GM18507 (cell line): ENCODE results near the gene PTPRN2.

ENCODE experiments used
- DNase-seq: peaks from one replicate; pipeline ENCODE4 v3.0.0; 2011; ENCODE audit warnings: low read depth; ENCODE audit not compliant: insufficient read length; ENCODE audit errors: extremely low spot score
- FAIRE-seq: peaks from 2 replicates; lab custom pipeline; 2011; peaks lifted over from hg19 to GRCh38; lab: Jason Lieb, UNC

Gene PTPRN2

DNA sequence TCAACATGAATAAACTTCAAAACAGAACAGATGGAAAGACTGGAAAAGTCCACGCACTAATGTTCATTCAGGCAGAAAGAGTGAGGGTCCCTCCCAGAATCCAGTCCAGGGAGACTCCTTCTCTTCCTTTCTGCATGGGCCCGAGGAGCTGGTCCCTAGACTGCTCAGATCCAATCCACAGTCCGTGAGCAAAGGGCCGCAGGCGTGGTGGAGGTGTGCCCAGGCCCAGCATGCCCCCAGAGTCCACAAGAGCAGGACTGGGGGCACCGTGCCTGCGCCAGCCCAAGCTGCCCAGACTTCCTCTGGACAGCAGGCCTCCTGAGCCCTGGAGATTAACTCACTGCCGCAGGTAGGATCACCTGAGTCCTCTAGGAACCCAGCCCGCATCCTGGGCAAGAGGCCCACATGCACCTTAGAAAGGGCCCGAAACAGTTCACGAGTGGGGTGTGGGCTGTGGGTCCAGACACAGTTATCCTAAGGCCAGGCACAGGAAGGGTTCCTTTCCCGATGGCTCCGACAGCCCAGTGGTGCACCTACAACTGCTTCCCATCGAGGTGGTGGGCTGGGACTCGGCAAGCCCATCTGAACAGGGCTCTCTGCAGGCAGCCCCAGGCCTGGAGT, 719.8 kb downstream of the PTPRN2 start:
- DNase-seq (no peak), FAIRE-seq (no peak)

- FAIRE-seq (no peak), DNase-seq (no peak)
Measured at GRCh38 chr7:157866336-157866924, 721.2 kb downstream of the PTPRN2 start.

DNA sequence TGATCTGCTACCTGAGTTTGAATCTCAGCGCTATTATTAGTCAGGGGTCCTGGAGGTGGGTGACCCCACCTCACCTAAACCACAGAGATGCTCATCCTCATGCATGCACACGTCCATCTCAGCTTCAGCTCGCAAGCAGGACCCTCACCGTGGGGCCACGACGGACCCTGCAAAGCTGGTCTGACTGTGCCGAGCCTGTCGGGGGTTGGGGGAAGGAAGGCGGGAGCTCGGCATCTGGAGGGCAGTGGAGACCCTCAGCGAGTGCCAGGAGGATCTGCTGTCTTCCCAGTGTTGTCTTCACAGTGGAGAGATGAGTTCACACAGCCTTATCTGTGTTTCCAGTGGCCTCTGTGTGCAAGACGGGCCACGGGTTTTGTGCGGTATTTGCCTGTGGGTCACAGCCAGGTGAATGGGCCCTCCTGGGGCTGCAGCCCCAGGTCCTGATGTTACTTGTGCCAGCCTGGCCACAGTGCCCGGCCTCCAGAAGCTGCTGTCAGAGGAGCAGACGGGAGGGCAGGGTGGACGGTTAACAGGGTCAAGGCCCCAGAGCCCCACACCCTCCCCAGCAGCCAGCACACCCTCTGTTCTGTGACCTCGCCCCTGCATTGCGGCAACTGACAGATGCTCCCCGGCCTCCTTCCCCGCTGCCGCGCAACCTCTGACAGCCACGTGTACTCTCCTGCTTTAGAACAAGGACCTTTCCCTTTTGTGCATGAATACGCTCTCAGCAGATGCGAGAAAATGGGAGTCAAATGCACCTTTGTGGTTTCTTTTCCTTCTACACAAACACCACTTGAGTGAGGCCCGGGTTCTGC, 722.1 kb downstream of the PTPRN2 start:
- DNase-seq (no peak), FAIRE-seq (no peak)

GRCh38 chr7:157864911-157865310, 722.7 kb downstream of the PTPRN2 start:
- FAIRE-seq (no peak), DNase-seq (no peak)

- DNase-seq (no peak), FAIRE-seq (no peak)
Measured at GRCh38 chr7:157863906-157864810, 723.5 kb downstream of the PTPRN2 start.

DNA sequence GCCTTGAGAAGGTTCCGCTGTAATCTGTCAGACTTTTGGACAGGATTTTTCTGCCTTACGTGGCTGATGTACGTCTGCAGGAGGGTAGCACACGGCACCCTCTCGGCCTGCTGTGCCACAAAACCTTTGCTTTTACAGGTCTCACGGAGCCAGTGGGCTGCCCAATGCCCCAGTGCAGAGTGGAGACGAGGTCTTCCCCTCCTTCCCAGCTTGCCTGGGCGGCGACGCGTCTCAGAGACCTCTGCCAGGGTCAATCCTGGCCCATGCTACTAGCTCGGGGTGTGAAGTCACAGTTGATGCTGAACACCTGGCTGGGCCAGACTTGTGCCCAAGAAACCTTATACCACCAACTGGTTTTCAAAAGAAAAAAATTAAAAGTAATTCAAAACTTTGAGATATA, 724.4 kb downstream of the PTPRN2 start:
- no peak for DNase-seq
- FAIRE-seq = no peak

DNA sequence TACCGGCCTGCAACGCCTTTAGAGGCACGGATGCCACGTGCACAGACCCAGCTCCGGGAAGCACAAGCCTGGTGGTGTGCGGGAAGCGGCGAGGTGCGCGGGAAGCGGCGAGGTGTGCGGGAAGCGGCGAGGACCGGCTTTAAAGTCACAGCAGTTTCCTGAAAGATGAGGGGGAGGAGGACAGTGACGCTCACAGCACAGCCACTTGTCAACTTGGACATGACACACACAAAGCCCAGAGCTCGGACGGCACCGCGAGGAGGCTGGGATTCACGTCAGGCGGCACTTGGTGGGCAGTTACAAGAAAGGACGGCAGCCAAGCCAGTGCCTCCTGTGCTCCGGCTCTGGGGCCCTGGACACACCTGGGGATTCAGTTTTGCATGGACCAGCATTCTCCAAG, 724.9 kb downstream of the PTPRN2 start:
- DNase-seq (no peak), FAIRE-seq (no peak)

GRCh38 chr7:157861551-157861950, 726.1 kb downstream of the PTPRN2 start:
- DNase-seq = no peak
- FAIRE-seq = no peak

- FAIRE-seq (no peak), DNase-seq (no peak)
Measured at GRCh38 chr7:157861031-157861491, 726.6 kb downstream of the PTPRN2 start.

- FAIRE-seq (no peak), DNase-seq (no peak)
Measured at GRCh38 chr7:157860406-157860805, 727.2 kb downstream of the PTPRN2 start.

DNA sequence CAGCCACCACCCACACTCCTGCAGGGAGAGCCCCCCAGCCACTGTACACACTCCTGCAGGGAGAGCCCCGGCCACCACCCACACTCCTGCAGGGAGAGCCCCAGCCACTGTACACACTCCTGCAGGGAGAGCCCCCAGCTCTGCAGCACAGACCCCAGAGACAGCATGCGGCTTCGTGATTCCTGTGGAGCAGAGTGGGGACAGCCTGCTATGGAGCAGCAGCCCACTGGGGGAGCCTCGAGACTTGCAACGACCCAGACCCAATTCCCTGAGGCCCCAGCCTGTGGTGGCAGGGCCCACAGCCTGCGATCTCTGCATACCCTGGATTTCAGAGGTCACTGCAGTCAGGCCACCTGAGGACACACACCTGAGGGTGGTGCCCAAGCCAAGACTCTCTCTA, 727.7 kb downstream of the PTPRN2 start:
- DNase-seq = no peak
- no peak for FAIRE-seq

- FAIRE-seq (no peak), DNase-seq (no peak)
Measured at GRCh38 chr7:157857578-157858075, 730.0 kb downstream of the PTPRN2 start.

DNA sequence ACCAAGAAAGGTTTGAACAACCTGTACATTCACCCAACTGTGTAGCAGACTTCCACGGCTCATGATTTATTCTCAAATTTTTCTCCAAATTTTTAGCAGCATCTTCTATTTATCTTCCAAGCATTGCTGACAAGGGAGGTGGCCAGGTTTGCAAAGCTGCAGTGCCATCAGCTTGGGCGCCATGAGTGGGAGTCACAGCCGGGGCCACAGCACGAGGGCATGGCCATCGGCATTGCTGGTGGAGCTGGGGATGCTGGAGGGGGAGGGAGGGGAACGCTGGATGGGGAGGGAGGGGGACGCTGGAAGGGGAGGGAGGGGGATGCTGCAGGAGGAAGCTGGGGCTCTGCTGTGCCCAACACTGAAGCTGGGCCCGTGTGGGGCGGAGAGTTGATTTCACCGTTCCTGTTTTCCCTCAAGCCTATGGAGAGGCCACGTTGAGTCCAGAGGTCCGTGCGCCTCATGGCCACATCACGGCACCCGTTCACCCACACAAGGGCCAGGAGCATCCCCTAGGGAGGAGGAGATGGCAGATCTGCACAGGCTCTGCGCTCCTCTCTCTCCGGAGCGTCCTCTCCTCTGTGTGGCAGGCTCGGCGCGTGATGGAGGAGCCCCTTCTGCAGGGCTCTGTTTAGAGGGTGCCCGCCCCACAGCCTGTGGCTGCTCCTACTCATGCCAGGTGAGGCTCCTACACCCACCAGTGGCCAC, 730.6 kb downstream of the PTPRN2 start:
- DNase-seq (no peak), FAIRE-seq (no peak)

- DNase-seq (no peak), FAIRE-seq (no peak)
Measured at GRCh38 chr7:157855452-157856213, 732.0 kb downstream of the PTPRN2 start.

GRCh38 chr7:157855016-157855415, 732.6 kb downstream of the PTPRN2 start:
- DNase-seq (no peak), FAIRE-seq (no peak)

DNA sequence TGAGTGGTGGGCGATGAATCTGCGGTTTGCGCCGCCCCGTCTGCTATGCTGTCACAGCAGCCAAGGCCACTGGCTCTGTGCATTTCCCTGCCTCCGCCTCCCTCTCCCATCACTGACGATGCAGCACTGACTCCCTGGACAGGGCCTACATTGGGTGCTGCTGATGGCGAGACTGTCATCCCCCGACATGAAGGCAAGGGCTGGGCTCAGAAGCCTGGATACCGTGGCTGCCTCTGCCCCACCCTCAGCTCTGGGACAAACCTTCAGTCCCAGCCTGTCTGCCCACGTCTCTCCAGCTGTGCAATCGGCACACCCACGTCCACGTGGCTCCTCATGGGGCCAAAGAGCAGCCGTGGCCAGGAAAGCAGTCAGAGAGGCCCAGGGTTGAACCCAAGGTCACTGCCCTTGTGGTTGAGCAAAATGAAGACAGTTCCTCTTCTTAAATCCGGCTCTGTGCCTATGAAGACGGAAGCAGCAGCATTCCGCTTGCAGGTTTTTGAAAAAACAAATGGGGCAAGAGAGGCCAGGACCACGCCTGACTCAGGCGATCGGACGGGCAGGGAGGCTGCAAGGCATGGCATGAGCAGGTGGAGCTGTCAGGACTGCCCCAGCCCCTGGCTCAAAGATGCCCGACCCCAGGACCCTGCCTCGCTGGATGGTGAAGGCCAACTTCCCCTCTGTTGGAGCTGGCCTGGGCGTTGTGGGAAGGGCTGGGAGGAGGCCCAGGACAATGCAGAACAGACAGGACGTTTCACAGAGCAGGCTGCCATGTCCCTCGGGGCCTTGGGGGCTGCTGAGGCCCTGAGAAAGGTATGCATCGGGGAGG, 733.3 kb downstream of the PTPRN2 start:
- DNase-seq = no peak
- no peak for FAIRE-seq

DNA sequence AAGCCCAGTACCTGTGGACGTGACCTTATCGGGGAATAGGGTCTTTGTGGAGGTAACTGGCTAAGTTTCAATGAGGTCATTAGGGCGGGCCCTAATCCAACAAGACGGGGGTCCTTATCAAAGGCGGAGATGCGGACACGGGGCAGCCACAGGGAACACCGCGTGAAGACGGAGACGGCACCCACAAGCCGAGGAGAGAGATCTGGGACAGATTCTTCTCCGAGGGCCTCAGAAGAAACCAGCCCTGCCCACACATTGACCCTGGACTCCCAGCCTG, 733.9 kb downstream of the PTPRN2 start:
- DNase-seq (no peak), FAIRE-seq (no peak)
